WTC11 (cell line): ENCODE measurements around the gene MAP4K1.

Experiments
- CTCF ChIP-seq: fragments of 200-600 bp; IDR thresholded peaks from 2 replicates; pipeline ENCODE4 v1.8.0; 2022; ENCODE audit warnings: antibody characterized with exemption
- IRF1 ChIP-seq: sonication (generic); formaldehyde crosslinking; IDR thresholded peaks from 2 replicates; pipeline ENCODE4 v1.8.0; 2023; ENCODE audit warnings: missing genetic modification reagents
- SP1 ChIP-seq: sonication (generic); formaldehyde crosslinking; conservative IDR thresholded peaks from 2 replicates; pipeline ENCODE4 v1.8.1; 2022; ENCODE audit warnings: missing genetic modification reagents

- no peak for TF ChIP-seq IRF1 (CRISPR knock-in tag)
- no peak for TF ChIP-seq CTCF
- TF ChIP-seq SP1 = no peak
Observed at GRCh38 chr19:38650172-38650775, 32.5 kb upstream of the MAP4K1 start.
